Measurements from ENCODE around the gene NMNAT2.

NMNAT2 gene

GRCh38 chr1:183219616-183220009 is 198.6 kb downstream of the NMNAT2 start:
- DNase-seq (ENCODE audit: low spot score), result no peak
- Histone ChIP-seq H3K27ac (peak overlapping the region in 1 of 2 donors; percentile 77), H3K4me3 (no peak overlapping the region)
- no peak for TF ChIP-seq CTCF (IDR thresholded peaks at IDR 0.05)

GRCh38 chr1:183218971-183219615 is 199.1 kb downstream of the NMNAT2 start:
- DNase-seq (ENCODE audit: low spot score), result no peak

GRCh38 chr1:183218027-183218618 is 200.1 kb downstream of the NMNAT2 start:
- Histone ChIP-seq H3K27ac (peak overlapping the region; percentile 77 to 83), H3K4me3 (peak overlapping the region; percentile 31)
- peak; percentile 89 for DNase-seq (ENCODE audit: low spot score)
- no peak for TF ChIP-seq CTCF (IDR thresholded peaks at IDR 0.05)

More at GRCh38 chr1:183218971-183219615, 199.1 kb downstream of the NMNAT2 start:
- peak overlapping the region; percentile 77 to 83 for H3K27ac ChIP-seq
- no peak overlapping the region for H3K4me3 ChIP-seq
- no peak for TF ChIP-seq CTCF (IDR thresholded peaks at IDR 0.05)

GRCh38 chr1:183215936-183216335 is 202.2 kb downstream of the NMNAT2 start:
- H3K27ac ChIP-seq, result no peak overlapping the region
- no peak for TF ChIP-seq CTCF (IDR thresholded peaks at IDR 0.05)
- no peak overlapping the region for H3K4me3 ChIP-seq
- no peak for DNase-seq (ENCODE audit: low spot score)

GRCh38 chr1:183215076-183215720 is 203.0 kb downstream of the NMNAT2 start:
- Histone ChIP-seq H3K4me3 (no peak overlapping the region), H3K27ac (no peak overlapping the region)
- TF ChIP-seq CTCF (IDR thresholded peaks at IDR 0.05), result no peak
- DNase-seq (ENCODE audit: low spot score), result no peak

- no peak for TF ChIP-seq CTCF (IDR thresholded peaks at IDR 0.05)
- H3K4me3 ChIP-seq, result no peak overlapping the region
- H3K27ac ChIP-seq, result no peak overlapping the region
- no peak for DNase-seq (ENCODE audit: low spot score)
These were observed 203.9 kb downstream of the NMNAT2 start for GRCh38 chr1:183214021-183214970.
